Left lung (tissue), 10 donors: ENCODE results near the gene RNF41. TPM values are rescaled to one million over a fixed set of nuclear protein-coding genes. Genes with fewer than 3 reads are reported as not detected.
"Not testable (repeated sequence)": the region's sequence is repeated elsewhere in the genome, so short reads cannot be mapped to it uniquely, and the experiment has no call there.

Experiments
- ATAC-seq: fragments of 200-7000 bp; cut with Tn5 transposase; one replicate; pipeline ENCODE4 v1.9.1; 2020; ENCODE audit warnings: moderate library complexity
- DNase-seq, 4 donors: peaks; one replicate each; pipeline ENCODE4 v3.0.0-alpha.2; 2013 to 2020
- H3K27ac ChIP-seq, 2 donors: fragments of 200-600 bp; sonication (generic) in 1 of 2; one replicate each; pipeline versions ENCODE4 v1.5.0 to v1.8.0; 2020 to 2021
- H3K27me3 ChIP-seq, 2 donors: fragments of 200-600 bp; sonication (generic) in 1 of 2; one replicate each; pipeline versions ENCODE4 v1.5.0 to v1.8.0; 2020 to 2021
- H3K36me3 ChIP-seq, 2 donors: fragments of 200-600 bp; sonication (generic) in 1 of 2; one replicate each; pipeline versions ENCODE4 v1.5.0 to v1.8.0; 2020 to 2021
- H3K4me1 ChIP-seq, 2 donors: fragments of 200-600 bp; one replicate each; pipeline ENCODE4 v1.8.0; 2021
- H3K4me3 ChIP-seq, 2 donors: fragments of 200-600 bp; sonication (generic) in 1 of 2; one replicate each; pipeline versions ENCODE4 v1.5.0 to v1.8.0; 2020 to 2021; ENCODE audit warnings: mild to moderate bottlenecking in 1 of 2
- H3K9me3 ChIP-seq, 2 donors: fragments of 200-600 bp; sonication (generic) in 1 of 2; one replicate each; pipeline versions ENCODE4 v1.5.0 to v1.8.0; 2020 to 2021
- intact Hi-C, 2 donors: fragments of 100-400 bp; cut with DNase I; formaldehyde crosslinking; loops; one replicate each; pipeline versions ENCODE4 v1.11.2 to v1.14.2; 2022
- polyA plus RNA-seq, 6 donors: library from polyadenylated mRNA; unstranded; fragments of 120-200 nt; gene quantifications; one replicate each; pipeline ENCODE4 v1.2.1, GENCODE V29; 2013; ENCODE audit not compliant: insufficient read length in 6 of 6
- total RNA-seq, 2 donors: library from RNA; stranded (reverse); fragmentation: NEBNext Ultra II Directional; extraction: Animal tissue kit (Norgen Biotek cat#: 25700); gene quantifications; one replicate each; pipeline ENCODE4 v1.2.1, GENCODE V29; 2021
- TF ChIP-seq, protein P1 (sequence below), 2 donors: fragments of 200-600 bp; sonication (generic) in 1 of 2; IDR thresholded peaks; one replicate each; pipeline versions ENCODE4 v1.5.0 to v1.8.0; 2021; ENCODE audit warnings: antibody characterized with exemption in 2 of 2
- donor health status: DM: no; HTN: yes; CAD: no.
- donor health status: DM: no; HTN: no; CAD: no.

Gene RNF41
- total and polyA plus RNA-seq, 8 donors, result 41.5 to 51.4 (median 42.8) TPM

- Histone ChIP-seq H3K36me3 (peaks cover 0 to 16% of the 10 kb centered on the region in 2 donors), H3K27me3 (no peaks in the 10 kb centered on the region), H3K4me3 (peak within 1 kb of the TSS; percentile 68 to 79), H3K4me1 (peaks cover 4 to 18% of the 10 kb centered on the region in 2 donors), H3K9me3 (no peaks in the 10 kb centered on the region), H3K27ac (peak within 1 kb of the TSS; percentile 93 to 94)
- TF ChIP-seq, protein P1, sequence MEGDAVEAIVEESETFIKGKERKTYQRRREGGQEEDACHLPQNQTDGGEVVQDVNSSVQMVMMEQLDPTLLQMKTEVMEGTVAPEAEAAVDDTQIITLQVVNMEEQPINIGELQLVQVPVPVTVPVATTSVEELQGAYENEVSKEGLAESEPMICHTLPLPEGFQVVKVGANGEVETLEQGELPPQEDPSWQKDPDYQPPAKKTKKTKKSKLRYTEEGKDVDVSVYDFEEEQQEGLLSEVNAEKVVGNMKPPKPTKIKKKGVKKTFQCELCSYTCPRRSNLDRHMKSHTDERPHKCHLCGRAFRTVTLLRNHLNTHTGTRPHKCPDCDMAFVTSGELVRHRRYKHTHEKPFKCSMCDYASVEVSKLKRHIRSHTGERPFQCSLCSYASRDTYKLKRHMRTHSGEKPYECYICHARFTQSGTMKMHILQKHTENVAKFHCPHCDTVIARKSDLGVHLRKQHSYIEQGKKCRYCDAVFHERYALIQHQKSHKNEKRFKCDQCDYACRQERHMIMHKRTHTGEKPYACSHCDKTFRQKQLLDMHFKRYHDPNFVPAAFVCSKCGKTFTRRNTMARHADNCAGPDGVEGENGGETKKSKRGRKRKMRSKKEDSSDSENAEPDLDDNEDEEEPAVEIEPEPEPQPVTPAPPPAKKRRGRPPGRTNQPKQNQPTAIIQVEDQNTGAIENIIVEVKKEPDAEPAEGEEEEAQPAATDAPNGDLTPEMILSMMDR (IDR thresholded peaks at IDR 0.05), result peak; percentile 41 to 56
- DNase-seq (peak; percentile 88 to 95 (median 92)), ATAC-seq (peak; percentile 98)
- intact Hi-C loops, result no loop called here
These were observed 45.1 kb upstream of the RNF41 start, which contains the start of gene COQ10A for GRCh38 chr12:56266693-56267442. Gene COQ10A, plus strand, starts transcription at chr12:56266942. Its CDS starts 177 bp downstream, at chr12:56267119.

GRCh38 chr12:56266068-56266692, 44.5 kb upstream of the RNF41 start:
- H3K36me3 ChIP-seq, H3K27me3 ChIP-seq, intact Hi-C loops, ATAC-seq, DNase-seq, H3K9me3 ChIP-seq: not testable (repeated sequence)
- peak overlapping the region; percentile 93 to 94 for H3K27ac ChIP-seq
- H3K4me1 ChIP-seq, result peaks cover 4 to 18% of the 10 kb centered on the region in 2 donors
- peak overlapping the region; percentile 68 to 79 for H3K4me3 ChIP-seq

- not testable (repeated sequence) for DNase-seq, H3K27me3 ChIP-seq
These were observed 41.2 kb upstream of the RNF41 start for GRCh38 chr12:56262955-56263354.

DNA sequence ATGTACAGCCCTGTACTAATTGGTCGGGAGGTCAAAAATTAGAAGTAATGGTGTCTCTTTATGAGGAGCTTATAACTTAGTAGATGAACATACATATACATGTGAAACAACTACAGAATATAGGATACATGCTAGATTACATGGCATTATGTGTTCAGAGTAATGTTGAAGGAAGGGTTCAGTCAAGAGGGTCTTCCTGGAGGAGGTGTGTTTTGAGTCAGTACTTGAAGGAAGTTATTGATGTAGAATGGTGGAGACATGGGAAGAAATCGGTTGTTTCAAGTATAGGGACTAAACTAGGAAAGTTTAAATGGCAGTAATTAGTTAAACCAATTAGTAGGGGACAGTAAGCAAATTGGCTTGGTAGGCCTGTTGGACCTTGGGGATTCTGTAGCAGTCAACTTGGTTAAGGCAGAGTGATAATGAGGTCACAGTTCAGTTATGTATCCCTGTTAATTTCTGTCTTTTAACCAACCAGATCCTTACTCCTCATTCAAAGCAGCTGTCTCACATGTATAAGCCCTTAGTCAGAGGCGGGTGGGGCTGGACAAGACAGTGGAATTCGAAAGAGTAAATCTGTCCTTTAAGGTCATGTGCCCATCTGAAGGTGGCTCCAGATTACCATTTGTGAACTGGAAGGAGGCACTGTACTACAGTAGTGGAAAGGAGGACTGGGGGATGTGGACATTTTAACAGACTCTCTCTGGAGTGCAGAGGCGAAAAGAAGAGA, 39.9 kb upstream of the RNF41 start:
- ATAC-seq (no peak), DNase-seq (no peak)
- intact Hi-C loops, result no loop called here
- no peaks in the 10 kb centered on the region for H3K36me3 ChIP-seq
- no peak overlapping the region for H3K4me3 ChIP-seq
- H3K27ac ChIP-seq, result no peak overlapping the region
- H3K27me3 ChIP-seq, result no peaks in the 10 kb centered on the region
- peaks cover 8 to 27% of the 10 kb centered on the region in 2 donors for H3K4me1 ChIP-seq
- TF ChIP-seq, protein P1 (IDR thresholded peaks at IDR 0.05), result no peak
- no peaks in the 10 kb centered on the region for H3K9me3 ChIP-seq

More at GRCh38 chr12:56262955-56263354, 41.2 kb upstream of the RNF41 start:
- H3K27ac ChIP-seq, ATAC-seq, H3K9me3 ChIP-seq, H3K36me3 ChIP-seq, intact Hi-C loops, H3K4me3 ChIP-seq: not testable (repeated sequence)
- H3K4me1 ChIP-seq, result peaks cover 4 to 25% of the 10 kb centered on the region in 2 donors

- no peak overlapping the region for H3K4me3 ChIP-seq
- H3K27me3 ChIP-seq, result no peaks in the 10 kb centered on the region
- TF ChIP-seq, protein P1 (IDR thresholded peaks at IDR 0.05), result no peak
- DNase-seq, result no peak
- no peaks in the 10 kb centered on the region for H3K9me3 ChIP-seq
- ATAC-seq, result no peak
- H3K27ac ChIP-seq, result no peak overlapping the region
- no peaks in the 10 kb centered on the region for H3K36me3 ChIP-seq
- intact Hi-C loops, result no loop called here
- H3K4me1 ChIP-seq, result peaks cover 15 to 28% of the 10 kb centered on the region in 2 donors
These were observed 39.2 kb upstream of the RNF41 start for GRCh38 chr12:56260921-56261320.

DNA sequence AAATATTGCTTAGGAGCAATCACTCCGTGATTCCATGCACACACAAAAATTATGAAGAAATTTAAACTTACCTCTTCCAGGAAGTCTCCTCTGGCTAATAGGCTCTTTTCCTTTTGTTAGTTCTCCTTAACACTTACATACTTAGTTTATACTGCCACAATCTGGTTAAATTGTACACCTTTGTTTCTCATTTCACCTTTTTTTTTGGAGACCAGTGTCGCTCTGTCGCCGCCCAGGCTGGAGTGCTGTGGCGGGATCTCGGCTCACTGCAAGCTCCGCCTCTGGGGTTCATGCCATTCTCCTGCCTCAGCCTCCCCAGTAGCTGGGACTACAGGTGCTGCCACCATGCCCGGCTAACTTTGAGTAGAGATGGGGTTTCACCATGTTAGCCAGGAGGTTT, 38.7 kb upstream of the RNF41 start:
- intact Hi-C loops, result no loop called here
- no peak overlapping the region for H3K27ac ChIP-seq
- DNase-seq (no peak), ATAC-seq (no peak)
- H3K9me3 ChIP-seq, result no peaks in the 10 kb centered on the region
- H3K4me1 ChIP-seq, result peaks cover 16 to 27% of the 10 kb centered on the region in 2 donors
- H3K27me3 ChIP-seq, result no peaks in the 10 kb centered on the region
- TF ChIP-seq, protein P1 (IDR thresholded peaks at IDR 0.05), result no peak
- H3K36me3 ChIP-seq, result peaks cover 0 to 5% of the 10 kb centered on the region in 2 donors
- no peak overlapping the region for H3K4me3 ChIP-seq
